Suprapubic skin (tissue), 4 donors: ENCODE measurements around the gene GSTO2. TPM values are rescaled to one million over a fixed set of nuclear protein-coding genes. Genes with fewer than 3 reads are reported as not detected.
A peak's percentile ranks its signal among the peaks of the same experiment; 100 is the strongest.

Experiments used
- DNase-seq, 2 donors: peaks; one replicate each; pipeline ENCODE4 v3.0.0-alpha.2; 2019; ENCODE audit warnings: low spot score in 2 of 2
- H3K27ac ChIP-seq: fragments of 200-600 bp; sonication (generic); one replicate; pipeline ENCODE4 v1.5.1; 2019
- H3K27me3 ChIP-seq: fragments of 200-600 bp; sonication (generic); one replicate; pipeline ENCODE4 v1.5.1; 2019
- H3K36me3 ChIP-seq: fragments of 200-600 bp; sonication (generic); one replicate; pipeline ENCODE4 v1.5.1; 2019
- H3K4me1 ChIP-seq: fragments of 200-600 bp; sonication (generic); one replicate; pipeline ENCODE4 v1.5.1; 2019
- H3K4me3 ChIP-seq: fragments of 200-600 bp; sonication (generic); one replicate; pipeline ENCODE4 v1.5.1; 2019; ENCODE audit warnings: mild to moderate bottlenecking
- H3K9me3 ChIP-seq: fragments of 200-600 bp; sonication (generic); one replicate; pipeline ENCODE4 v1.5.1; 2019
- EP300 ChIP-seq: sonication (generic); formaldehyde crosslinking; IDR thresholded peaks from one replicate; pipeline ENCODE4 v1.6.1; 2017; ENCODE audit warnings: antibody characterized with exemption
- POLR2A ChIP-seq, 2 donors: fragments of 450-650 bp; IDR thresholded peaks; one replicate each; pipeline ENCODE4 v1.6.1; 2017; ENCODE audit warnings: antibody characterized with exemption in 2 of 2, mild to moderate bottlenecking in 2 of 2, moderate library complexity in 2 of 2
- POLR2AphosphoS5 ChIP-seq, 3 donors: sonication (generic); formaldehyde crosslinking; IDR thresholded peaks; one replicate each; pipeline ENCODE4 v1.6.1; 2017; ENCODE audit warnings: antibody characterized with exemption in 3 of 3
- WGBS: methylation state at CpG from one replicate; pipeline ENCODE4 v1.1.5; 2018; 5-methylcytosine and 5-hydroxymethylcytosine counted together
- total RNA-seq, 4 donors: library from RNA; depleted of rRNA; stranded (reverse); fragments of >200 nt; gene quantifications; one replicate each; pipeline ENCODE4 v1.1.0, GENCODE V29; 2016
- TF ChIP-seq, protein P1 (sequence below), 2 donors: fragments of 200-600 bp in 1 of 2; fragments of 450-650 bp in 1 of 2; sonication (generic) in 1 of 2; IDR thresholded peaks; one replicate each; pipeline ENCODE4 v1.5.1; 2016 to 2019; ENCODE audit warnings: antibody characterized with exemption in 2 of 2, mild to moderate bottlenecking in 1 of 2, moderate library complexity in 1 of 2

Gene GSTO2
- total RNA-seq, 4 donors from 2014 or later = 19.0 to 35.5 (median 25.4) TPM

DNA sequence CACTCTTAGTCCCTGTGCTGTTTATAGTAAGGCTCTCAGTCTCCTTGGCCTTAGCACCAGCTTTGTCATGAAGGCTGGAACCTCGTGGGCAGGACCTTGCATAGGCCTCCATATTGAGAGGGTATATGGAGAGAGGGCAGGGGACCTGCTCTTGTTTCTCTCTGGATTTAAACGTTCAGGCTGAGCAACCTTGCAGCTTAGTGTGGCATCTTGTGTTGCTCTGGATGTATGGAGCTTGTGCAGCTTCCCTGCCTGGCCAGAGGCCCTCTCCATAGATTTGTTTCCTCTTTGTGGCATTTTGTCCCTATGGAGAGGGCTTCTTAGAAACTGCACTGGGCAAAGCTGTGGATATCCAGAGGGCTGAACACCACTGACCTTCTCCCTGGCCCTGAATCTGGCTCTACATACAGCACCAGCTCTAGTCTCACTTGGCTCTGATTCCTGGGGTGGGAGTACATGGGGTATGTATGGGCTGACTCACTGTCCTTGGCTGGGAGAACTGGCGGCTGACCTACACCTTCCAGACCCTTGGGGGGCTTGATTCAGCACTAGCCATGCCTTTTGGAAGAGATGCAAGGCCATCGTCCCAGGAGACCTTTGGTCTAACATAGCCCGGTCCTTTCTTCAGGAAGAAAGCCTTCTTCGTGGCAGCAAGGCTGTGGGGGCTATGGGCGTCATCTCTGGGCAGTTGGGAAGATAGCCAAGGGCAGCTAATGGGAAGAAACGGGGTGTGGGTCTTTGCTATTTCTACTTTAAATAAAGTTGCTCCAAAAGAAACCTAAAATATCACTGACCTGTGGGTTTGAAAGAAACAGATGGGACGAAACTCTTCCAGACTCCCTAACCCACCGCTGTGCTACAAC lies 38.8 kb downstream of the GSTO2 start:
- DNase-seq = no peak
- Histone ChIP-seq H3K4me3 (no peak overlapping the region), H3K27me3 (no peaks in the 10 kb centered on the region), H3K9me3 (no peaks in the 10 kb centered on the region), H3K27ac (no peak overlapping the region), H3K4me1 (peaks cover 38% of the 10 kb centered on the region), H3K36me3 (peaks cover 17% of the 10 kb centered on the region)
- TF ChIP-seq, protein P1, sequence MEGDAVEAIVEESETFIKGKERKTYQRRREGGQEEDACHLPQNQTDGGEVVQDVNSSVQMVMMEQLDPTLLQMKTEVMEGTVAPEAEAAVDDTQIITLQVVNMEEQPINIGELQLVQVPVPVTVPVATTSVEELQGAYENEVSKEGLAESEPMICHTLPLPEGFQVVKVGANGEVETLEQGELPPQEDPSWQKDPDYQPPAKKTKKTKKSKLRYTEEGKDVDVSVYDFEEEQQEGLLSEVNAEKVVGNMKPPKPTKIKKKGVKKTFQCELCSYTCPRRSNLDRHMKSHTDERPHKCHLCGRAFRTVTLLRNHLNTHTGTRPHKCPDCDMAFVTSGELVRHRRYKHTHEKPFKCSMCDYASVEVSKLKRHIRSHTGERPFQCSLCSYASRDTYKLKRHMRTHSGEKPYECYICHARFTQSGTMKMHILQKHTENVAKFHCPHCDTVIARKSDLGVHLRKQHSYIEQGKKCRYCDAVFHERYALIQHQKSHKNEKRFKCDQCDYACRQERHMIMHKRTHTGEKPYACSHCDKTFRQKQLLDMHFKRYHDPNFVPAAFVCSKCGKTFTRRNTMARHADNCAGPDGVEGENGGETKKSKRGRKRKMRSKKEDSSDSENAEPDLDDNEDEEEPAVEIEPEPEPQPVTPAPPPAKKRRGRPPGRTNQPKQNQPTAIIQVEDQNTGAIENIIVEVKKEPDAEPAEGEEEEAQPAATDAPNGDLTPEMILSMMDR (IDR thresholded peaks at IDR 0.05) = no peak
- TF ChIP-seq POLR2A (IDR thresholded peaks at IDR 0.05) (no peak), EP300 (no peak), POLR2AphosphoS5 (IDR thresholded peaks at IDR 0.05) (no peak)
- 81% methylated on average over 10 of the region's 10 CpGs for WGBS

DNA sequence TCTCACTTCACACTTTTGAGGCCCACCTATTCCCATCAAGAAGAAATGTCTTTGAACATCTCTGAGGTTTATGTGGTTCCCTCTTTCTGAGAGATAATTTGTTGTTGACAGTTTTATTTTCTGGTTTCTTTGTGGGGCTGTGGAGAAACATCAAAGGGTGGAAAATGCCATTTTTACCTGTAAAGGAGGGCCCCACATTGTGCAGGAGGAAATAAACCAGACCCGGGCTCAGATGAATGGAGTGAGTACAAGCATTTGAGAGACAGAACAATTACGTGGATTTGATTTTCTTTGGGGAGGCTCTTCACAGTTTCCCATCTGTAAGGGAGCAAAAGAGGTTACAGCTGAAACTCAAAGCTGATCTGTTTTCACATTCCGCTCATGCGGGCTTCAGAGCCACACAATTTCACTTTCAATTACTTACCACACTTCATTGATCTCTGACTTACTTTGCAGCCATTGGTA lies 39.5 kb downstream of the GSTO2 start:
- Histone ChIP-seq H3K4me1 (peaks cover 38% of the 10 kb centered on the region), H3K27ac (no peak overlapping the region)

DNA sequence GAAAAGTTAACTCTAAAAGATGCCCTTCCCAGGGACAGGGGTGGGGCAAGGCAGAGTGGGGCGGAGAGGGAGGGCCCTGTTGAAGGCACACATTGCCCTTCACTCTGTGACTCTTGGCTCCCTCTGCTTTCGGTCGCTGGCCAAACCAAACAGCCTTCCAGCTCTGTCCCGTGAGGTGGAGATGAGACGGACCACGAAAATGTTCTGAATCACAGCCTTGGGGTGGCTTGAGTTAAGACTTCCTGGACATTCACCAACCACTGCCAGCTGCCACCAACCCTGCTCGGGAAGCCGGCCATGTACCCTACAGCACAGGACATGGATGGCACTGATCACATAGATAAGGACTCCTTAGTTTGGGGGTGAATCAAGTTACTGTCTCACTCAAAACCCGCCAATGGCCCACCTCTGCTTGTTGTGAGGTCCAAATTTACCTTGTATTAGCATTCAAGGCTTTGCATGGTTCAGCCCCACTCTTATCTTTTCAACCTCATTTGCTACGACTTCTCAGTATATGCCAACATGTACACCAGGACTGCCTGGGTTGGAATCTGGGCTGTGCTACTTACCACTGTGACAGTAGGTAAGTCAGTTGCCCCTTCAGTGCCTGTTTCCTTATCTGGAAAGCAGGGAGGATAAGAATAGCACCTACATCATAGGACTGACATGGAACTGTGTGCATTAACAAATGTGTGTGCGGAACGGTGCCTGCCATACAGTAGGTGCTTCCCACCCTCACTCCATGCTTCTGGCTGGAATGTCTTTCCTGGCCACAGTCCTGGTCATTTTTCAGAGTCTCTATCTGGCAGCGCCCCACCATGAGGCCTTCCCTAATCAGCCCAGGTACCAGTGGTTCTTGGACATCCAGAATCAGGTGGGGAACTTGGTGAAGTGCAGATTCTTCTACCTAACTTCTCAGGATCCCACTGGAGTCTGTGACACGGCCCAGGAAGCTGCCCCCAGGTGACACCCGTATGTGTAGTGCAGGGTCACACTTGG lies 41.3 kb downstream of the GSTO2 start:
- peak; percentile 73 to 79 for DNase-seq
- no peak for TF ChIP-seq EP300
- TF ChIP-seq POLR2AphosphoS5 (IDR thresholded peaks at IDR 0.05) = peak in 2 of 3 donors; percentile 25 to 27
- 68% methylated on average over 13 of the region's 15 CpGs for WGBS
- Histone ChIP-seq H3K27ac (peak overlapping the region; percentile 18), H3K9me3 (no peaks in the 10 kb centered on the region), H3K4me1 (peaks cover 28% of the 10 kb centered on the region), H3K4me3 (no peak overlapping the region), H3K36me3 (peaks cover 42% of the 10 kb centered on the region), H3K27me3 (no peaks in the 10 kb centered on the region)

More for the DNA sequence above, 39.5 kb downstream of the GSTO2 start:
- Histone ChIP-seq H3K9me3 (no peaks in the 10 kb centered on the region), H3K4me3 (no peak overlapping the region), H3K36me3 (peaks cover 24% of the 10 kb centered on the region), H3K27me3 (no peaks in the 10 kb centered on the region)
- no peak for DNase-seq
- TF ChIP-seq, protein P1 (IDR thresholded peaks at IDR 0.05) = no peak
- TF ChIP-seq POLR2AphosphoS5 (IDR thresholded peaks at IDR 0.05) (no peak), EP300 (no peak), POLR2A (IDR thresholded peaks at IDR 0.05) (no peak)
- 73% methylated on average over 4 of the region's 4 CpGs for WGBS

DNA sequence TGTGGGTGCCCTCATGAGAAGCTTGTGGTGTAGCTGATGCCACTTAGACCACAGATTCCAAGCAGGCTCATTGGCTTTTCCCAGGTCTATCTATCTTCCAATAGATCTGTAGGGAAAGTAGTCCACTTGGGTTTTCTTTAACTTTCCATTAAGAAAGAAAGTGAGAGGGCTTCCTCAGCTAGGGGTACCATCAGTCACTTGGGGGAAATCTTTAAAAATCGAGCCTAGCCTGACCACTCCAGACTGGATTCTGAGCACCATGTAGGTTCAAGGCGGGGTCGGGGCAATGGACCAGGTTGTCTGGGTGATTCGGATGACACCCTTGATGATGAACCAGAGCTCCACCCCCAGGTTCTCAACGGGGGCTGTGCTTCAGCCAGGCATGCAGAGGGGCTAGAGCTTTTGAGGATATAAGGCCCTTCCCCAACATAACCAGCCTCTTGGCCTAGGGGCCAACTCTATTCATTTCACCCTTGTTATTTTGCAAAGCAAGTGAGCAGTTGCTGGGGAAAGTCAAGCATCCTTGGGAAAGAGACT lies 42.3 kb downstream of the GSTO2 start:
- Histone ChIP-seq H3K27ac (no peak overlapping the region), H3K4me1 (peaks cover 22% of the 10 kb centered on the region), H3K9me3 (no peaks in the 10 kb centered on the region), H3K27me3 (no peaks in the 10 kb centered on the region), H3K36me3 (peaks cover 49% of the 10 kb centered on the region), H3K4me3 (no peak overlapping the region)
- 80% methylated on average over 5 of the region's 5 CpGs for WGBS
- DNase-seq = peak in 1 of 2 donors; percentile 77
- TF ChIP-seq, protein P1 (IDR thresholded peaks at IDR 0.05) = no peak
- TF ChIP-seq POLR2A (IDR thresholded peaks at IDR 0.05) (no peak), EP300 (no peak), POLR2AphosphoS5 (IDR thresholded peaks at IDR 0.05) (no peak)
